Endothelial cell (in vitro differentiated cells): ENCODE results near the gene YPEL2. TPM values are rescaled to one million over a fixed set of nuclear protein-coding genes. Genes with fewer than 3 reads are reported as not detected.
"Not testable (repeated sequence)": the region's sequence is repeated elsewhere in the genome, so short reads cannot be mapped to it uniquely, and the experiment has no call there.

ENCODE experiments used
- DNase-seq: peaks from one replicate; pipeline ENCODE4 v3.0.0; 2021; ENCODE audit warnings: low spot score
- H3K27ac Mint-ChIP-seq: one replicate; pipeline ENCODE4 v1.8.0; 2021; ENCODE audit warnings: mixed read lengths, inconsistent platforms; ENCODE audit not compliant: unreplicated experiment
- H3K27me3 Mint-ChIP-seq: one replicate; pipeline ENCODE4 v1.8.0; 2021; ENCODE audit warnings: mild to moderate bottlenecking, moderate library complexity, mixed read lengths, inconsistent platforms; ENCODE audit not compliant: unreplicated experiment
- H3K36me3 Mint-ChIP-seq: one replicate; pipeline ENCODE4 v1.8.0; 2021; ENCODE audit warnings: mild to moderate bottlenecking, low read depth, mixed read lengths, inconsistent platforms; ENCODE audit not compliant: unreplicated experiment
- H3K4me1 Mint-ChIP-seq: one replicate; pipeline ENCODE4 v1.8.0; 2021; ENCODE audit warnings: mild to moderate bottlenecking, mixed read lengths, inconsistent platforms; ENCODE audit not compliant: unreplicated experiment
- H3K4me3 Mint-ChIP-seq: one replicate; pipeline ENCODE4 v1.8.0; 2021; ENCODE audit warnings: mild to moderate bottlenecking, mixed read lengths, inconsistent platforms; ENCODE audit not compliant: unreplicated experiment
- H3K9me3 Mint-ChIP-seq: one replicate; pipeline ENCODE4 v1.8.0; 2021; ENCODE audit warnings: mixed read lengths, inconsistent platforms; ENCODE audit not compliant: unreplicated experiment
- total RNA-seq: library from RNA; stranded (reverse); fragmentation: NEBNext Ultra II Directional; extraction: Animal tissue kit (Norgen Biotek cat#: 25700); gene quantifications from one replicate; pipeline ENCODE4 v1.2.1, GENCODE V29; 2021; ENCODE audit not compliant: unreplicated experiment
- TF ChIP-seq, protein P1 (sequence below): fragments of 200-600 bp; sonication (generic); IDR thresholded peaks from one replicate; pipeline ENCODE4 v1.5.0; 2021; ENCODE audit warnings: antibody characterized with exemption; ENCODE audit not compliant: unreplicated experiment

Gene YPEL2
- total RNA-seq, 1 donor from 2014 or later = 16.7 TPM

DNA sequence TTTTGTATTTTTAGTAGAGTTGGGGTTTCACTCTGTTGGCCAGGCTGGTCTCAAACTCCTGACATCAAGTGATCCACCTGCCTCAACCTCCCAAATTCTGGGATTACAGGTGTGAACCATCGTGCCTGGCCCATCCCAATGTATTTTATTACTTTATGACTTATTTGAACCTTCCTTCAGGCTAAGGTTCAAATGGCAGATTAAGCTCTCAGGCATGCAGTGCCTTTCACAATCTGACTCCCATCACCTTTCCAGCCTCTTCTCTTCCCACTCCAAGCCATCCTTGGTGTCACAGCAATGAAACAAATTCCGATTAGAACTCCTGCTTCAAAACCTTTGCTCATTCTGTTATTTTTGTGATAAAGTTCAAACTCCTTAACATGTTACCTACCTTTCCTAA lies 26.6 kb upstream of the YPEL2 start:
- no peaks in the 10 kb centered on the region for H3K4me1 Mint-ChIP-seq
- no peaks in the 10 kb centered on the region for H3K36me3 Mint-ChIP-seq

DNA sequence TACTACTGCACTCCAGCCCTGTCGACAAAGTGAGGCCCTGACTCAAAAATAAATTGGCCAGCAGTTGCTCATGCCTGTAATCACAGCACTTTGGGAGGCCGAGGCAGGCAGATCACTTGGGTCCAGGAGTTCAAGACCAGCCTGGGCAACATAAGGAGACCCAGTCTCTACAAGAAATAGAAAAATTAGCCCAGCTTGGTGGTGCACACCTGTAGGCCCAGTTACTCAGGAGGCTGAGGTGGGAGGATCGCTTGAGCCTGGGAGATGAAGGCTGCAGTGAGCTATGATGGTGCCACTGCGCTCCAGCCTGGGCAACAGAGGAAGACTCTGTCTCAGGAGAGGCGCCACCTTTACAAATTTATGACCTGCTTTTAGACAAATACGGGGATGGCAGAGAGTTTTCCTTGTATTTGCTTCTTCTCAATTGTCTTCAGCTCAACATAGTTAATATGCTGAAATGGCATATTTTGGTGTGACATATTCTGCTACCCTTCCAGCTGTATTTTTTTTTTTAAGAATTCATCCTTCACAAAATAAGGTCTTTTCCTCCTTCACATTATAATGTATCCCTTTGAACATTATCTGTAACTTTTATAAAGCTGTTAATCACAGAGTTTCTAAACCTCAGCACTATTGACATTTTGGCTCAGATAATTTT lies 21.1 kb upstream of the YPEL2 start:
- no peak overlapping the region for H3K27ac Mint-ChIP-seq
- H3K4me3 Mint-ChIP-seq = no peak overlapping the region
- TF ChIP-seq, protein P1, sequence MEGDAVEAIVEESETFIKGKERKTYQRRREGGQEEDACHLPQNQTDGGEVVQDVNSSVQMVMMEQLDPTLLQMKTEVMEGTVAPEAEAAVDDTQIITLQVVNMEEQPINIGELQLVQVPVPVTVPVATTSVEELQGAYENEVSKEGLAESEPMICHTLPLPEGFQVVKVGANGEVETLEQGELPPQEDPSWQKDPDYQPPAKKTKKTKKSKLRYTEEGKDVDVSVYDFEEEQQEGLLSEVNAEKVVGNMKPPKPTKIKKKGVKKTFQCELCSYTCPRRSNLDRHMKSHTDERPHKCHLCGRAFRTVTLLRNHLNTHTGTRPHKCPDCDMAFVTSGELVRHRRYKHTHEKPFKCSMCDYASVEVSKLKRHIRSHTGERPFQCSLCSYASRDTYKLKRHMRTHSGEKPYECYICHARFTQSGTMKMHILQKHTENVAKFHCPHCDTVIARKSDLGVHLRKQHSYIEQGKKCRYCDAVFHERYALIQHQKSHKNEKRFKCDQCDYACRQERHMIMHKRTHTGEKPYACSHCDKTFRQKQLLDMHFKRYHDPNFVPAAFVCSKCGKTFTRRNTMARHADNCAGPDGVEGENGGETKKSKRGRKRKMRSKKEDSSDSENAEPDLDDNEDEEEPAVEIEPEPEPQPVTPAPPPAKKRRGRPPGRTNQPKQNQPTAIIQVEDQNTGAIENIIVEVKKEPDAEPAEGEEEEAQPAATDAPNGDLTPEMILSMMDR = no peak
- H3K27me3 Mint-ChIP-seq = no peaks in the 10 kb centered on the region
- no peaks in the 10 kb centered on the region for H3K36me3 Mint-ChIP-seq
- H3K9me3 Mint-ChIP-seq = no peaks in the 10 kb centered on the region
- no peaks in the 10 kb centered on the region for H3K4me1 Mint-ChIP-seq
- DNase-seq = no peak

More for the DNA sequence above, 26.6 kb upstream of the YPEL2 start:
- no peak for DNase-seq
- Mint-ChIP-seq H3K27ac (no peak overlapping the region), H3K4me3 (no peak overlapping the region), H3K27me3 (no peaks in the 10 kb centered on the region), H3K9me3 (no peaks in the 10 kb centered on the region)
- TF ChIP-seq, protein P1 = no peak

DNA sequence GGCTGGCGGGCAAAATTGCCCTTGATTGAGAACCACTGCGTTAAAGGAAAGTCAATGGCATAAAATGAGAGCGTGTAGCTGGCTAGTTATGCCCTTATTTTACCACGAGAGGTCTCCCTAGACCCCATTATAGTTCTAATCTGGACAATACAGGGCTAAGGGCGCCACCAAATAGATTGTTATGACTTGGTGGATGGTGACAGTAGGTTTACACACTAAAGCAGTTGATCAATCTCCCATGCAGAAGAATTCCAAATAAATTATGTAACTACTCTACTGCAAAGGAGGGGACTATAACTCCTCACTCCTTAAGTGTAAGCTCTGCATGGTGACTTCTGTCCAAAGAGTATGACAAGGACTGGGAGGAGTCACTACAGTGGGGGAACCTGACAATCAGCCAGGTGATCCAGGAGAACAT lies 20.4 kb upstream of the YPEL2 start:
- Mint-ChIP-seq H3K9me3 (no peaks in the 10 kb centered on the region), H3K36me3 (no peaks in the 10 kb centered on the region), H3K4me1 (no peaks in the 10 kb centered on the region), H3K27me3 (no peaks in the 10 kb centered on the region), H3K27ac (no peak overlapping the region), H3K4me3 (no peak overlapping the region)
- TF ChIP-seq, protein P1 = peak; percentile 67
- DNase-seq = peak; percentile 43

DNA sequence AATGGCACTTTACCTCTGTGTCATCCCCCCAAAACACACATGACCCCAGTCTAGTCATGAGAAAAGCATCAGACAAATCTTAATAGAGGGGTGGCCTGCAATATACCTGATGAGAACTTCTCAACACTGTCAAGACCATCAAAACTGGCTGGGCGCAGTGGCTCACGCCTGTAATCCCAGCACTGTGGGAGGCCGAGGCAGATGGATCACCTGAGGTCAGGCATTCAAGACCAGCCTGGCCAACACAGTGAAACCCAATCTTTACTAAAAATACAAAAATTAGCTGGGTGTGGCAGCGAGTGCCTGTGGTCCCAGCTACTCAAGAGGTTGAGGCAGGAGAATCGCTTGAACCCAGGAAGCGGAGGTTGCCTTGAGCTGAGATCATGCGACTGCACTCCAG lies 19.9 kb upstream of the YPEL2 start:
- not testable (repeated sequence) for H3K4me3 Mint-ChIP-seq, H3K9me3 Mint-ChIP-seq, H3K27me3 Mint-ChIP-seq, H3K36me3 Mint-ChIP-seq, H3K27ac Mint-ChIP-seq, DNase-seq, H3K4me1 Mint-ChIP-seq

DNA sequence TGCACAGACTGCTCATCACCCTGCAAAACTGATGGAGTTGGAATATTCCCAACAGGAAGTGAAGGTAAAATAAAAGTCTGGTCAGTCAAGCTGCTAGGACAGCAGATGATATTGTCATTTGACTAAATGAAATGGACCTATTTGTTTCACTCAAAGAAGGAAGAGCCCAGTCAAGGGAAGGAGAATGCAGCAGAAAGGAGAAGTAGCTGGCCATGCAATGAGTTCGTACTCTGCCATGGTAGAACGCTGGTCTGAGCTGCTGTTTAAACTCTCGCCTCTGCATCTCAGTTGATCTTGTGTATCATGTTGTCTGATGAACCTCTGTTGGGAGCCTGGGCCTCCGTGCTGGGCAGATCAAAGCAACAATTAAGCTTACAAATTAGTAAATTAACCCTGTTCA lies 15.6 kb upstream of the YPEL2 start:
- TF ChIP-seq, protein P1 = no peak
- H3K9me3 Mint-ChIP-seq = no peaks in the 10 kb centered on the region
- DNase-seq = no peak
- no peaks in the 10 kb centered on the region for H3K27me3 Mint-ChIP-seq
- H3K4me3 Mint-ChIP-seq = no peak overlapping the region
- H3K4me1 Mint-ChIP-seq = no peaks in the 10 kb centered on the region
- no peak overlapping the region for H3K27ac Mint-ChIP-seq
- no peaks in the 10 kb centered on the region for H3K36me3 Mint-ChIP-seq
